ENCODE data around the gene VSTM4. TPM values are rescaled to one million over a fixed set of nuclear protein-coding genes. Genes with fewer than 3 reads are reported as not detected.

Gene VSTM4
- polyA plus RNA-seq, 1 donor (not counting 4 experiments of a cell fraction or from before 2014, with no cell fraction given), result not detected

DNA sequence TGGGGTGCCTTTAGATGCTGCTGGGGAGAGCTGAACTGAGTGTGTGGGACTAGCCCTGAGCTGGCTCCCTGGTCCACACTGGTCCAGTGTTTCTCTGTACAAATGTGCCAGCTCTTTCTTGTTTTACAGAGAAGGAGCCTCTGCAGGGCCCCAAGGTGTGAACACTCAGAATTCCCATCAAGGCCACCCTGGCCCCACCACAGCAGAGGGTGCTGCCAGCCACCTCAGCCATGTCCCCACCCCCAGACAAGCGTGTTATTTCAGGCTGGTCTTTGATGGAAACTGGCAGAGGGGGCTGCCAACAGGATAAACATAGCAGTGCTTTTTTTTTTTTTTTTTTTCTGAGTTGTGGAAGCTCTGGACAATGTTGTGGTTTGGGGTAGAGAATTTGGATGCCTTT lies 107.2 kb downstream of the VSTM4 start:
- Histone ChIP-seq H3K27ac (ENCODE audit: control insufficient read depth, insufficient read depth, low read length) (no peak overlapping the region), H3K36me3 (ENCODE audit: control insufficient read depth in 2 of 2, extremely low read depth in 1 of 2, insufficient read depth in 2 of 2, low read length in 2 of 2) (no peaks in the 10 kb centered on the region), H2AFZ (ENCODE audit: control insufficient read depth, low read length) (no peak overlapping the region), H3K9ac (ENCODE audit: control insufficient read depth, extremely low read depth, insufficient read depth, low read length) (no peak overlapping the region), H3K4me1 (ENCODE audit: control insufficient read depth, extremely low read depth, insufficient read depth, low read length) (no peaks in the 10 kb centered on the region), H3K9me3 (ENCODE audit: control insufficient read depth, low read depth, low read length) (no peaks in the 10 kb centered on the region), H3K4me2 (ENCODE audit: control insufficient read depth, extremely low read depth, insufficient read depth, low read depth, low read length) (no peak overlapping the region), H3K4me3 (ENCODE audit: control insufficient read depth in 2 of 3, extremely low read depth in 1 of 3, insufficient read depth in 2 of 3, low read depth in 1 of 3, low read length in 3 of 3) (no peak overlapping the region), H3K27me3 (ENCODE audit: control insufficient read depth, extremely low read depth, insufficient read depth, low read length) (no peaks in the 10 kb centered on the region), H3K9me1 (ENCODE audit: control insufficient read depth, extremely low read depth, insufficient read depth, low read length) (no peaks in the 10 kb centered on the region), H3K79me2 (ENCODE audit: control insufficient read depth, insufficient read depth, low read length) (no peaks in the 10 kb centered on the region), H4K20me1 (ENCODE audit: control insufficient read depth, extremely low read depth, insufficient read depth, low read length) (no peaks in the 10 kb centered on the region)
- FAIRE-seq (no peak), DNase-seq (ENCODE audit: low read depth, low spot score) (no peak)
- no peak for TF ChIP-seq EZH2 (IDR thresholded peaks at IDR 0.05; ENCODE audit: low read length)
- TF ChIP-seq, protein P1, sequence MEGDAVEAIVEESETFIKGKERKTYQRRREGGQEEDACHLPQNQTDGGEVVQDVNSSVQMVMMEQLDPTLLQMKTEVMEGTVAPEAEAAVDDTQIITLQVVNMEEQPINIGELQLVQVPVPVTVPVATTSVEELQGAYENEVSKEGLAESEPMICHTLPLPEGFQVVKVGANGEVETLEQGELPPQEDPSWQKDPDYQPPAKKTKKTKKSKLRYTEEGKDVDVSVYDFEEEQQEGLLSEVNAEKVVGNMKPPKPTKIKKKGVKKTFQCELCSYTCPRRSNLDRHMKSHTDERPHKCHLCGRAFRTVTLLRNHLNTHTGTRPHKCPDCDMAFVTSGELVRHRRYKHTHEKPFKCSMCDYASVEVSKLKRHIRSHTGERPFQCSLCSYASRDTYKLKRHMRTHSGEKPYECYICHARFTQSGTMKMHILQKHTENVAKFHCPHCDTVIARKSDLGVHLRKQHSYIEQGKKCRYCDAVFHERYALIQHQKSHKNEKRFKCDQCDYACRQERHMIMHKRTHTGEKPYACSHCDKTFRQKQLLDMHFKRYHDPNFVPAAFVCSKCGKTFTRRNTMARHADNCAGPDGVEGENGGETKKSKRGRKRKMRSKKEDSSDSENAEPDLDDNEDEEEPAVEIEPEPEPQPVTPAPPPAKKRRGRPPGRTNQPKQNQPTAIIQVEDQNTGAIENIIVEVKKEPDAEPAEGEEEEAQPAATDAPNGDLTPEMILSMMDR (optimal IDR thresholded peaks at IDR 0.05 in 1 of 3, IDR thresholded peaks at IDR 0.05 in 1 of 3, conservative IDR thresholded peaks at IDR 0.05 in 1 of 3; ENCODE audit: extremely low read depth in 1 of 3, insufficient read depth in 2 of 3, low read length in 3 of 3), result no peak
- dilution Hi-C loops (cut with MboI; ENCODE audit: extremely low pct_ligation_motif_present, low sequenced_read_pairs), result no loop called here

DNA sequence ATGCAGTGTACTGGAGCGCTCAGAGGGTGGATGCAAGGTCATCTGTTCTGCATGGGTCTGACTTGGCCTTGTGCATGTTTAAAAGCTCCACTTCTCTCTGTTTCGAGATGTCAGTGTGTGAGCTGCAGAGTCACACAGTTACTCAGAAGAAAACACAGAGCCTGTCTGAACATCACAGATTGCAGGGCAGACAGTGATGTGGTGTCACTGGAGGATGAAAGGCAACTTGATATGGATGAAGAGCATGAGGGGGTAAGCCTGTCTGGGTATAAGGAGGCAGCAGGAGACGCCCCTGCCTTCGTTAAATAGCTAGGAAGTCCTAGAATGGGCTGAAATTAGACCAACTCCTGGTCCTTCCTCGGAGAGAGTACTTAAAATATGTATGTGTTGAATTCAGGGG lies 108.2 kb downstream of the VSTM4 start:
- no peak overlapping the region for H3K4me3 ChIP-seq (ENCODE audit: control insufficient read depth in 2 of 3, extremely low read depth in 1 of 3, insufficient read depth in 2 of 3, low read depth in 1 of 3, low read length in 3 of 3)
- H3K4me2 ChIP-seq (ENCODE audit: control insufficient read depth, extremely low read depth, insufficient read depth, low read depth, low read length), result no peak overlapping the region
- FAIRE-seq (no peak), DNase-seq (ENCODE audit: low read depth, low spot score) (no peak)
- no peaks in the 10 kb centered on the region for H3K4me1 ChIP-seq (ENCODE audit: control insufficient read depth, extremely low read depth, insufficient read depth, low read length)
- H2AFZ ChIP-seq (ENCODE audit: control insufficient read depth, low read length), result no peak overlapping the region
- no peak overlapping the region for H3K27ac ChIP-seq (ENCODE audit: control insufficient read depth, insufficient read depth, low read length)
- dilution Hi-C loops (cut with MboI; ENCODE audit: extremely low pct_ligation_motif_present, low sequenced_read_pairs), result no loop called here
- no peaks in the 10 kb centered on the region for H3K79me2 ChIP-seq (ENCODE audit: control insufficient read depth, insufficient read depth, low read length)
- no peaks in the 10 kb centered on the region for H3K36me3 ChIP-seq (ENCODE audit: control insufficient read depth in 2 of 2, extremely low read depth in 1 of 2, insufficient read depth in 2 of 2, low read length in 2 of 2)
- H3K9me1 ChIP-seq (ENCODE audit: control insufficient read depth, extremely low read depth, insufficient read depth, low read length), result no peaks in the 10 kb centered on the region
- H3K9me3 ChIP-seq (ENCODE audit: control insufficient read depth, low read depth, low read length), result no peaks in the 10 kb centered on the region
- no peak overlapping the region for H3K9ac ChIP-seq (ENCODE audit: control insufficient read depth, extremely low read depth, insufficient read depth, low read length)
- H3K27me3 ChIP-seq (ENCODE audit: control insufficient read depth, extremely low read depth, insufficient read depth, low read length), result no peaks in the 10 kb centered on the region
- no peaks in the 10 kb centered on the region for H4K20me1 ChIP-seq (ENCODE audit: control insufficient read depth, extremely low read depth, insufficient read depth, low read length)
- TF ChIP-seq EZH2 (IDR thresholded peaks at IDR 0.05; ENCODE audit: low read length), result no peak
- TF ChIP-seq, protein P1 (optimal IDR thresholded peaks at IDR 0.05 in 1 of 3, IDR thresholded peaks at IDR 0.05 in 1 of 3, conservative IDR thresholded peaks at IDR 0.05 in 1 of 3; ENCODE audit: extremely low read depth in 1 of 3, insufficient read depth in 2 of 3, low read length in 3 of 3), result no peak
